Rectal smooth muscle tissue (tissue), 1 donor: ENCODE data around the gene CTR9.
A peak's percentile ranks its signal among the peaks of the same experiment; 100 is the strongest.

ENCODE experiments used
- H3K27ac ChIP-seq: one replicate; pipeline ENCODE4 v1.7.0; 2013; ENCODE audit warnings: low read depth, low read length, inconsistent platforms
- H3K27me3 ChIP-seq: one replicate; pipeline ENCODE4 v1.7.0; 2013; ENCODE audit warnings: low read length; ENCODE audit not compliant: control insufficient read depth, insufficient read depth
- H3K36me3 ChIP-seq: one replicate; pipeline ENCODE4 v1.7.0; 2013; ENCODE audit warnings: low read length; ENCODE audit not compliant: control insufficient read depth, insufficient read depth
- H3K4me1 ChIP-seq: one replicate; pipeline ENCODE4 v1.7.0; 2013; ENCODE audit warnings: low read length; ENCODE audit not compliant: control insufficient read depth, insufficient read depth
- H3K4me3 ChIP-seq: one replicate; pipeline ENCODE4 v1.7.0; 2013; ENCODE audit warnings: low read length
- H3K9ac ChIP-seq: one replicate; pipeline ENCODE4 v1.7.0; 2013; ENCODE audit warnings: low read length

The CTR9 gene

GRCh38 chr11:10749476-10749875, 1.6 kb upstream of the CTR9 start:
- Histone ChIP-seq H3K27me3 (no peaks in the 10 kb centered on the region), H3K4me1 (no peaks in the 10 kb centered on the region), H3K27ac (no peak overlapping the region), H3K4me3 (no peak overlapping the region), H3K36me3 (peaks cover 3% of the 10 kb centered on the region), H3K9ac (no peak overlapping the region)

GRCh38 chr11:10751581-10751940, 515 bp downstream of the CTR9 start:
- Histone ChIP-seq H3K4me1 (no peaks in the 10 kb centered on the region), H3K36me3 (peaks cover 6% of the 10 kb centered on the region), H3K9ac (peak overlapping the region; percentile 87), H3K27me3 (no peaks in the 10 kb centered on the region), H3K4me3 (peak overlapping the region; percentile 85), H3K27ac (peak overlapping the region; percentile 96)

- Histone ChIP-seq H3K9ac (no peak overlapping the region), H3K36me3 (peaks cover 8% of the 10 kb centered on the region), H3K27ac (no peak overlapping the region), H3K4me1 (no peaks in the 10 kb centered on the region), H3K27me3 (no peaks in the 10 kb centered on the region), H3K4me3 (peak overlapping the region; percentile 85)
These were observed 1.0 kb downstream of the CTR9 start for GRCh38 chr11:10752061-10752460.

GRCh38 chr11:10752486-10752885, 1.4 kb downstream of the CTR9 start:
- Histone ChIP-seq H3K4me1 (no peaks in the 10 kb centered on the region), H3K27ac (no peak overlapping the region), H3K9ac (no peak overlapping the region), H3K4me3 (no peak overlapping the region), H3K36me3 (peaks cover 8% of the 10 kb centered on the region), H3K27me3 (no peaks in the 10 kb centered on the region)

GRCh38 chr11:10758957-10759356, 7.9 kb downstream of the CTR9 start:
- Histone ChIP-seq H3K27me3 (no peaks in the 10 kb centered on the region), H3K27ac (no peak overlapping the region), H3K4me1 (no peaks in the 10 kb centered on the region), H3K4me3 (no peak overlapping the region), H3K36me3 (peaks cover 22% of the 10 kb centered on the region), H3K9ac (no peak overlapping the region)

GRCh38 chr11:10761085-10761698, 10.1 kb downstream of the CTR9 start:
- H3K9ac ChIP-seq, result no peak overlapping the region
- peaks cover 34% of the 10 kb centered on the region for H3K36me3 ChIP-seq
- H3K4me1 ChIP-seq, result no peaks in the 10 kb centered on the region
- no peak overlapping the region for H3K4me3 ChIP-seq
- H3K27me3 ChIP-seq, result no peaks in the 10 kb centered on the region
- H3K27ac ChIP-seq, result no peak overlapping the region

- H3K27me3 ChIP-seq, result no peaks in the 10 kb centered on the region
- no peaks in the 10 kb centered on the region for H3K4me1 ChIP-seq
- H3K9ac ChIP-seq, result no peak overlapping the region
- H3K36me3 ChIP-seq, result peaks cover 32% of the 10 kb centered on the region
- no peak overlapping the region for H3K27ac ChIP-seq
- no peak overlapping the region for H3K4me3 ChIP-seq
These were observed 11.1 kb downstream of the CTR9 start for GRCh38 chr11:10762185-10762584.

- H3K36me3 ChIP-seq, result peaks cover 29% of the 10 kb centered on the region
These were observed 11.9 kb downstream of the CTR9 start for GRCh38 chr11:10762913-10763421.

GRCh38 chr11:10763766-10764165, 12.7 kb downstream of the CTR9 start:
- Histone ChIP-seq H3K9ac (no peak overlapping the region), H3K36me3 (peaks cover 26% of the 10 kb centered on the region), H3K4me3 (no peak overlapping the region), H3K27ac (no peak overlapping the region), H3K27me3 (no peaks in the 10 kb centered on the region), H3K4me1 (no peaks in the 10 kb centered on the region)

More at GRCh38 chr11:10762913-10763421, 11.9 kb downstream of the CTR9 start:
- Histone ChIP-seq H3K4me1 (no peaks in the 10 kb centered on the region), H3K27me3 (no peaks in the 10 kb centered on the region), H3K9ac (no peak overlapping the region), H3K4me3 (no peak overlapping the region), H3K27ac (no peak overlapping the region)

- H3K27ac ChIP-seq, result no peak overlapping the region
- no peak overlapping the region for H3K4me3 ChIP-seq
- H3K9ac ChIP-seq, result no peak overlapping the region
- no peaks in the 10 kb centered on the region for H3K27me3 ChIP-seq
- H3K36me3 ChIP-seq, result peaks cover 23% of the 10 kb centered on the region
- no peaks in the 10 kb centered on the region for H3K4me1 ChIP-seq
These were observed 13.4 kb downstream of the CTR9 start for GRCh38 chr11:10764412-10764811.

- no peak overlapping the region for H3K4me3 ChIP-seq
- H3K9ac ChIP-seq, result no peak overlapping the region
- no peaks in the 10 kb centered on the region for H3K27me3 ChIP-seq
- no peaks in the 10 kb centered on the region for H3K4me1 ChIP-seq
- peaks cover 37% of the 10 kb centered on the region for H3K36me3 ChIP-seq
- H3K27ac ChIP-seq, result no peak overlapping the region
These were observed 19.7 kb downstream of the CTR9 start for GRCh38 chr11:10770626-10771254.

GRCh38 chr11:10771457-10771856, 20.4 kb downstream of the CTR9 start:
- Histone ChIP-seq H3K36me3 (peaks cover 38% of the 10 kb centered on the region), H3K4me1 (no peaks in the 10 kb centered on the region), H3K27me3 (no peaks in the 10 kb centered on the region), H3K27ac (no peak overlapping the region), H3K4me3 (no peak overlapping the region), H3K9ac (no peak overlapping the region)

- Histone ChIP-seq H3K27me3 (no peaks in the 10 kb centered on the region), H3K9ac (no peak overlapping the region), H3K36me3 (peaks cover 44% of the 10 kb centered on the region), H3K27ac (no peak overlapping the region), H3K4me3 (no peak overlapping the region), H3K4me1 (peaks cover 4% of the 10 kb centered on the region)
These were observed 23.8 kb downstream of the CTR9 start for GRCh38 chr11:10774811-10775210.
